NCI-H2196 (cell line): ENCODE data around the gene MAP3K4.
A peak's percentile ranks its signal among the peaks of the same experiment; 100 is the strongest.
"Not testable (repeated sequence)": the region's sequence is repeated elsewhere in the genome, so short reads cannot be mapped to it uniquely, and the experiment has no call there.

Experiments used
- DNase-seq: peaks from one replicate; lab custom pipeline; 2025; ENCODE audit not compliant: unreplicated experiment; lab: John Stamatoyannopoulos, UW

The MAP3K4 gene

DNA sequence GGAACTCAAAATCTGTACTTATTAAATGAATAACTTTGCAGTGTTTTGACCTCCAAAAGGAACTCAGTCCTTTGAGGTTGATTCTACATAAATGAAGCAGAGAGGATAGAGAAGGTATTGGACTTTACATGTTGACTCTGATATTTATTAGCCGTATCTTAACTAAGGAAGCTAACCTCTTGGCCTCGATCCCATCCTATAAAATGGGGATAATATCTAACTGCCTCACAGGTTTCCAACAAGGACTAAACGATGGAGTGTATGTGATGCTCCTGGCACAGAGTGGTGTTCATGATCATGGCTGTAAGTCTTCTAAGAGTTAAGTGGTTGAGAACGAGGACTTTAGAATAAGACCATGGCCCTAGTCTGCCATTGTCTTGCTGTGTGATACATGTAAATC is 24.2 kb upstream of the MAP3K4 start:
- no peak for DNase-seq

DNA sequence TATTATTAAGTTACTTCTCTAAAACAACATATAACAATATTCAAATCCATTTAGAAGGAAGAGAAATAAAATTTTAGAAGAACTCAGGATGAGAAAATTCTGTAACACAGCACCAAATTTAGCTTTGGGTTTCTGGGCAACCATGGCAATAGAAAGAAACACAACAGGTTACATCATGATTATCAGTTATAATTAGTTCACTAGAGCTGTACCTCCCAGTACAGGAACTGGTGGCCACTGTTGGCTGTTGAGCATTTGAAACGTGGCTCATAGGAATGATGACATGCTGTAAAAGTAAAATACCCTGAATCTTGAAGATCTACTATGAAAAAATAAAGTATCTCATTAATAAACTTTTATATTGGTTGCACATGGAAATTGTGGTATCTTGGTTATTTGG is 23.7 kb upstream of the MAP3K4 start:
- no peak for DNase-seq

DNA sequence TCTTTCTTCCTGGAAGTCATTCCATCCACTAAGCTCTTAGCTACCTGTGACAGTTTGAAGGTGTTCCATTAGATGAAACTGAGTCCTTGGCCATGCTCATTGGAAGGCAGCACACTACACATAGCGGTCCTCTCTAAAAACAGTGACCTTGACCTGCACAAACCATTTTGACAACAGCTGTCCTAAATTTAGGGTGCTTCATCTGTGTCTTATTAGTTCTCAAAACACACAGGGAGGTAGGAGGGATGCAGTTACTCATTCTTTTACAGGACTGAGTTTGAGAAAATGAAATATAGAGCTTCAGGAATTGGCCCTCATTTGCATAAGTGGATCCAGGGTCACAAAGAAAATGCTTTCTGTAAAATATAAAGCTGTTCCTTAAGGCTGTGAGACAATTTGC is 20.4 kb upstream of the MAP3K4 start:
- DNase-seq = no peak

DNA sequence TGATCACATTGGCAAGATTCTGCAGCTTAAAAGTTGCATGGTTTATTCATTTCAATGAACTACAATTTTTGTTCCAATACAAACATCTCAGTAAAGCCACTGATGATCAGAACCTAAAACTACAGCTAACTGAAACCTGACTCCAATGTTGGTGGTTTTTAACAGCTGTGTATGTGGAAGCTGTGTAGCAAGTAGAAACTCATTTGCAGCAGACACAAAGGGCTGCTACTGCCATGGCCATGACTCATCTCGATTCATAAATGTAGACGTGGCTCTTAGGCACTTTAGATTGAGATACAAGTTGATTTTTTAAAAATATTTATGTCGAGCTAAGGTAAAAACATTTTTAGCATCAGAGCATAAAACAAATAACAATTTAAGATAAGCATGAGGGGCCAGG is 19.5 kb upstream of the MAP3K4 start:
- DNase-seq = peak; percentile 1

DNA sequence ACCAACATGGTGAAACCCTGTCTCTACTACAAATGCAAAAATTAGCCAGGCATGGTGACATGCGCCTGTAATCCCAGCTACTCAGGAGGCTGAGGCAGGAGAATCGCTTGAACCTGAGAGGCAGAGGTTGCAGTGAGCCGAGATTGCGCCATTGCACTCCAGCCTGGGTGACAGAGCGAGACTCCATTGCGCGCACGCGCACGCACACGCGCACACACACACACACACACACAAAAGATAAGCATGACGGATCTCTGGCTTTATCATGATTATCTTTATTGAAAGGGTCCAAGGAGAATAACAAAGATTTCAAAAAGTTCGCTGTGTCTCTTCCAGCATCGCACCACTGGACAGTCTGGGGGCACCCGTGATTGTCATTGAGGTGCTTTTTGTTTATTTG is 19.0 kb upstream of the MAP3K4 start:
- DNase-seq = not testable (repeated sequence)

DNA sequence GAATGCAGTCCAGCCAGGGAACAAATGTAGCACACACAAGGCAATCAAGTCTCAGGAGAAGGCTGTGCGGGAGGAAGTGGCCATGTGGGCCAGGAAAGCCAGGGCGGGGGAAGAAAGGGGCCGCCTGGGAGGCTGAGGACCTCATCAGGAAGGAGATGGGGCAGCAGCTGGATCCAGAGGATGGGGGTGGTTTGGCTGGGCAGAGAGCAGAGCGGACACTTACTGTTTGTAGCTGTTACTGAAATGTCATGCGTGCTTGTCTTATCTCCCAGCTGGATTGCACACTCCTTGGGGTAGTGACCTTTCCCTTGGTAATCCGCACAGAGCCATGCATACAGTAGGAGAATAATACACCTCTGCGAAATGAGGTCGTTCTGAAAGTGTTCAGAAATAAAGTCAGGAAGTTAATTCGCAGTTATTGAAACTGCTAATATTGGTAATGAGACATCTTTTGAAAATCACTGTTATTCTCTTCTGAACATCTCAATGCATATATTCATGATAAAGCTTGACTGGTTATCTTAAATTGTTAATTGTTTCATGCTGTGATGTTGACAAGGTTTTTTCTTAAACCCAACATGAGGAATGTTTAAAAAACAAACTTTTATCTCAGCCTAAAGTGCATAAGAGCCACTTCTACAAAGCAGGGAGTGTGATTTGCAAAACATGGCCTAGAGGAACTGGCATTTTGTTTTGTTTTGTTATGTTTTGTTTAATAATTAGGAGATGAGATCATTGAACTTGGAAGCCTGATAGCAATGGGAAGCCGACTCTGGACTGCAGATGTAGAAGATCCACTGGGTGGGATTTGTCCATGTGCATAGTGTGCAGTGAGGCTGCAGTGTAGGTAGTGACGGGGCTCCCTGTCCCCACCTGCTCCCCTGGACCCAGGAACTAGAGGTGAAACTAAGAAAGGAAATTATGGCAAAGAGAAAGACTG is 18.0 kb upstream of the MAP3K4 start:
- DNase-seq = no peak

DNA sequence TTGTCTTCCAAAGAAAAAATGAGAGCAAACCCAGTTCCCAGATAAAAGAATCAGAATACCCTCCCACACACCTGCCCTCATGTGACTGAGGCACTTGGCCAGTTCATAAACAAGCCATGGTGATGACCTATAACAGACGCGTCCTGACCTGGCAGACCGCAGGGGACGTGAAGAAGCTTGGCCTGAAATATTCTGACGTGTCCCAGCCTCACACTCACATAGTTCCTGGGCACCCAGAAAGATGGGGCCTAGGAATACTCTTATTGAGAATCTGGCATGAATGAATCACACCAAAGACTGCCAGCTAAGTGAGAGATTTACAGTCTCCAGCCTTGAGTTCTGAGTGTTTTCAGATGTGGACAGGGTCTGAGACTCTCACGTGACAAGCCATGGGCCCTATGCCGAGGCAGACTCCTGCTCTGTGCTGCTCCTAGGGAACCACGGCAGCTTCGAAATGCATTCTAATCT is 17.2 kb upstream of the MAP3K4 start:
- no peak for DNase-seq

DNA sequence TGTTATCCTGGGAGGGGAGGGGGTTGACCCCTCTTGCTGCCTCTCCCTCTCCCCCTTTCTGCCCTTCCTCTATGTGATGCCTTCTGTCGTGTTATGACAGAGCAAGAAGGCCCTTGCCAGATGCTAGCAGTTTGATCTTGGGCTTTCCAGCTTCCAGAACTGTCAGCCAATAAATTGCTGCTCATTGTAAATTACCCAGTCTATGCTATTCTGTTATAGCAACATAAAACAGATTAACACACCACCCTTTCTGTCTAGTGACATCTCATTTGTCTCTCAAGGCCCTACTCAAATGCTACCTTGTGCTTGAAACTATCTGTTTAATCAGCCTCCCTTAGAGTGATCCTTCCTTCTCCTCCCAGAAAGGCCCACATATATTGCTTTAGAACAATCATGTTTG is 16.4 kb upstream of the MAP3K4 start:
- no peak for DNase-seq

DNA sequence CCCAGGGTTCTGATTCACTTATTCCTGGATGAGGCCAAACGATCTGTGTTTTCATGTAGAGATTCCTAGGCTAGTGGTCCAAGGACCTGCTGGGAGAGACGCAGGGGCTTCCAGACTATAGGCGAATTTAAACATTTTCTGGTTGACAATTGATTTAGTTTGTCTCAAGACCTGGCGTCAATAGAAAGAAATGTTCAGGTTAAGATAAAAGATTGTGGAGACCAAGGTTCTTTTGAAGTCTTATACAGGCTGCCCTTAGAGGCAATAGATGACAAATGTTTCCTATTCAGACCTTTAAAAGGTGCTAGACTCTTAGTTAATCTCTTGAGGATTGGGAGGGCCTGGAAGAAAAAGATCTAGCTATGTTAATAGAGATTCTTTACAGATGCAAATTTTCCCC is 15.6 kb upstream of the MAP3K4 start:
- DNase-seq = not testable (repeated sequence)

DNA sequence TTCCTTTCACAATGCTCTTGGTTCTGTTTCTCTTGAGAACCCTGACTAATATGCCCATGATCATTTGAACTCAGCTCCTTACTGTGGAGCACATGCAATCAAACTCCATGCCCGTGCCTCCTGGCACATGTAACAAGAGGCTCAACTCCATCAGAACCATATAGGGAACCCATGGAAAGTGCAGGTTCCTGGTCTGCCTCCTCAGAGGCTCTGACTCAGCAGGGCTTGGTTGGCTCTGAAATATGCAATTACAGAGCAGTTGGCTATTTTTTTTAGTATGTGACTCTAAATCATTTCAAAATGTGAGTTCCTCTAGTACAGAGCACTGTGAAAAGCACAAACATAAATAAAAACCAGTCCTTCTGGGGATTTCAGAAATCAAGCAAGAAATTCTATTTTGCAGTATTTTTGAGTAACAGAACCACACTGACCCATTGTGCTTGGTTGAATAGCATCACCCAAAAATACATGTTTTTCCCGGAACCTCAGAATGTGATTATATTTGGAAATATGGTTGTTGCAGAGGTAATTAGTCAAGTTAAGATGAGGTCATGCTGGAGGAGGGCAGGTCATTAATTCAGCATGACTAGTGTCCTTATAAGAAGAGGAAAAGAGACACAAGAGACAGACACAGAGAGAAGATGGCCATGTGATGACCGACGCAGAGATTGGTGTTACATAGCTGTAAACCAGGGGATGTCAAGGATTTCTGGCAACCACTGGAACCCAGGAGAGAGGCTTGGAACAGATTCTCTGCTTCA is 13.2 kb upstream of the MAP3K4 start:
- no peak for DNase-seq

DNA sequence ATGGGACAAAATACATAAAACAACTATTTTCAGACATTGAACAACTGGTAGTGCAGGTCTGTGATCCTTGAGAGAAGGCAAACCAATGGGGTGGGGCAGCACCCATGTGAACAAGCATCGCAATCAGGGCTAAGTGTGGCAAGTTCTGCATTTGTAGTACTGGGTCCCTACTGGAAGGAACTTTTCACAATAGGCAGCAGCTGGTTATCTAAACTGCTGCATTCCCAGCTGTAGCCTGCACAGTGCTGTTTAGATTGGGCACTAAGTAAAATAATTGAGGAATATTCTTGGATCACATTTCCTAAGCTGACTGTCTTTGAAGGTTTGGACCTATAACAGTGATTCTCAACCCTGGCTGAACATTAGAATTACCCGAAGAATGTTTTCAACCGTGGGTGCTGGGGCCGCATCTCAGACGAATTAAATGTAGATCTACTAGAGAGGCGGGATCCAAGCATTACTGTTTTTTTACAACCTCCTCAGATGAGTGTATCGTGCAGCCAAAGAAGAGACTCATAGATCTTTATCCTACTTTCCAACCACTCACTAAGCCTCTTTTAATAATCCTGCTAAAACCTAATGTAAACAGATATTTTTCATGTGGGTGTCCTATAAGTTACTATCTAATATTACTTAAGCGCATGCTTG is 12.4 kb upstream of the MAP3K4 start:
- no peak for DNase-seq

DNA sequence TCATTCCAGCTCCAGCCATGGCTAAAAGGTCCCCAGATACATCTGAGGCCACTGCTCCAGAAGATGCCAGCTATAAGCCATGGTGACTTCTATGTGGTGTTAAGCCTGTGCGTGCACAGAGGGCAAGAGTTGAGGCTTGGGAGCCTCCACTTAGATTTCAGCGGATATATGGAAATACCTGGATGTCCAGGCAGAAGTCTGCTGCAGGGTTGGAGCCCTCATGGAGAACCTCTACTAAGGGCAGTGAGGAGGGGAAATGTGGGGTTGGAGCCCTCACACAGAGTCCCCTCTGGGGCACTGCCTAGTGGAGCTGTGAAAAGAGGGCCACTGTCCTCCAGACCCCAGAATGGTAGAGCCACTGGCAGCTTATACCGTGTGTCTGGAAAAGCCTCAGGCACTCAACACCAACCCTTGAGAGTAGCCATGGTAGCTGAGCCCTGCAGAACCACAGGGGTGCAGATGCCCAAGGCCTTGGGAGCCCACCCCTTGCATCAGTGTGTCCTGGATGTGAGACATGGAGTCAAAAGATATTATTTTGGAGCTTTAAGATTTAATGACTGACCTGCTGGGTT is 8.1 kb upstream of the MAP3K4 start:
- DNase-seq = not testable (repeated sequence)

DNA sequence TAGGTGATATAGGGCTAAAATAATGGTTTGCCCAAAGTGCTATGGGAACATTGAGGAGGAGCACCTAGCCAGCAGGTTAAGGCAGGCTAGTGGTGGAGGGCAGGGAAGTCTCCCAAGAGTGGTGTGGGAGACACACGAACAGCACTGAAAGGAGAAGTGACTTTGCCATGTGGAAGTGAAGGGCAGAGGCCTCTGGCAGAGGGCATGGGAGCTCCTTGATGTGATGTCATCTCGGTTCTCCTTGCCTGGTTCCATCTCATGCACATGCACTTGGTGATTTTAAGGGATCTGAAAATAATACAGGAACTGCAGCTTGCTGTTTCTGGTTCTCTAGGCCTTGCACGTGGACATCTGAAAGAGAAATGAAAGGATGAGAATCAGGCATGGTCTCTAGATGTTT is 4.7 kb upstream of the MAP3K4 start:
- no peak for DNase-seq

DNA sequence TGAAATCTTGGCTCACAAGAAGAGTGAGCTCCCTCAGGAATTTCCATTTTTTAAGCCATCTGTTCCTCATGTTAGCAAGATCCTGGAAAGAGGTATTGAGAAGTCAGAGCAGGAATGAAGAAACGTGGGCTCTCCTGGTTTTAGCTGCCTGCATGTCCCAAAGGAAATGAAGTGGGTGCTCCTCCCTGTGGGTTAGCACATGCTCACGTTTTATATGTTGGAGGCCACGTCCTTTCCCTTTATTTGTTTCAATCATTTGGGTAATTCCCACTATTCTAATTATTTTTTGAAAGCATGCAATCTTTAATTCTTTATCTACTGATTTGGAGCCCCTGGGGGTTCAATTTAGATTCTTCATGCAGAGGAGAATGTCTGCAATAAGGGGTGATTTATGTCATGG is 4.3 kb upstream of the MAP3K4 start:
- no peak for DNase-seq

DNA sequence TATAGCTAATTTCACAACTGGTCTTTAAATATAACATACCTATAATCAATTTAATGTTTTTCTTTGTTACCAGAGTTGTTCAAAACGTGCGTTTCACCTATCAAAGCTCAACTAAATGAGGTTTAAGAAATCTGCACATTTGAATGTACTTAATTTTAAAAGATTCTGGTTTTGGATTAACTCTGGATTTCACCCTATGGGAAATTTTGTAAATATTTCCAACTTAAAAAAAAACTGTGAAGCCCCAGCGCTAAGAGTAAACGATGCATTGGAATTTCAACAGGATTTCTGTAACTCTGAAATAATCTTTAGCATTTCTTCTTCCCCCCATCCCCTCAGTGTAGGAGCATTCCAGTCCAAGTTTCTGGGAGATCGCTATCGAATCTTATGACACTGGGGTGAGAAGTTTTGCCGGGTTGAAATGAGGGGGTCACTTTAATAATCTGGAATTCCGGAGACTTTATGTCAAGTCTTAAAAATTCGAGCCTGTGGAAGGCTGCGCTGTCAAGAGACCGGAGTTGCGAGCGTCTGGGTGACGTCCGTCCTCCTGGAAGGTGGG is 643 bp upstream of the MAP3K4 start:
- DNase-seq = no peak

DNA sequence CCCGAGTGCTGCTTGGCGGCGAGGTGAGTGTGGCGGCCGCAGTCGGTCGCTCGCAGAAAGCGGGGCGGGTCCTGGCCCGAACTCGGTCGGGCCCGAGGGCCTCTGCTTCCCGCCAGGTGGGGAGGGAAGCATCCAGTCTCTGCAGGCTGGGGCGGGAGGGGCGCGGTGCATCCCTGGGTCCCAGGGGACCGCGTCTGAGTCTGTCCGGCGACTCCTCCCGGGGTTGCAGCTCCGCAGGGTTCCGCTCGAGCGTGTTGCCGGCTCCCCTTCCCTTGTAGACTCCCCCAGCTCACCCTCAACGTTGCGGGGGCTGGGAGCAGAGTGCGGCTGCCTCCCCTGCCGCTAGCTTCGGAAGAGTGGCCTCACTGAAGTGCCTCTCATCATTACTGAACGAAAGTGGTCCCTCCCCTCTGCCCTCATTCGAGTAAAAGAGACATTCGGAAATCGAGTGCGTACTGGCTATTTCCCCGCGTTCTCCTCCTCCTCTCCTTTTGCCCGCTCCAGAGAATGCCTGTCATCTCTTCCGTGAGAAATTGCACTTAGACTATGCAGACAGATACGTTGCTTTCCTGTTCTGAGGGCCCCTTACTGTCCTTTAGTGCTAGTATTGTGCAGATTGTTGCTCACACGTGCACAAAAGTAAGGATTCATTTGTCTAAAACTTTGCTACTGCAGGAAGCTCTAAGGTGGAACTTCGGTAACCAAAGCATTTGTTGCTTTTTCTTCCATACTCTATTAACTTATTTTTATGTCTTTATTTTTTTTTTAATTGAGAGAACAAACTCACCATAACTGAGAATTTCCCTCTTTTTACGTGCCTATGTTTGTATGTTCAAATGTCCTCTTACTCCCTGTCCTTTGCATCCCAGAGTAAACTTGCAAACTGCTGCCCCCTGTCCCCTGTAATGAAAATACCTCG is 751 bp downstream of the MAP3K4 start:
- no peak for DNase-seq

DNA sequence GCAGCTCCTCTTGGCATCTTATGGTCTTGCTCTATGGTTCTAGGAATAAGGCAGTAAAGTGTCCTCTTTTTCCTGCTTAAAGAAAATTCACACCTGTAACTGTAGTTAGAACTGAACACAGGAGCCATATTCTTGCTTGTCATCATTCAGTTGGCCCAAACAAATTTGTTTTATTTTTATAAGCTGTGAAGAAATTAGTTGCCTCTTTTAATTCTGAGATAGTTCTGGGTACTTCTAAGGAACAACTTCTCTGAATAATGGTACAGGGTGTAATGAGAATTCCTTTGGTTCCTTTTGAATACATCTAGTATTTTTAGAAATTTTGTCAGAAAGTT is 1.4 kb downstream of the MAP3K4 start:
- no peak for DNase-seq

DNA sequence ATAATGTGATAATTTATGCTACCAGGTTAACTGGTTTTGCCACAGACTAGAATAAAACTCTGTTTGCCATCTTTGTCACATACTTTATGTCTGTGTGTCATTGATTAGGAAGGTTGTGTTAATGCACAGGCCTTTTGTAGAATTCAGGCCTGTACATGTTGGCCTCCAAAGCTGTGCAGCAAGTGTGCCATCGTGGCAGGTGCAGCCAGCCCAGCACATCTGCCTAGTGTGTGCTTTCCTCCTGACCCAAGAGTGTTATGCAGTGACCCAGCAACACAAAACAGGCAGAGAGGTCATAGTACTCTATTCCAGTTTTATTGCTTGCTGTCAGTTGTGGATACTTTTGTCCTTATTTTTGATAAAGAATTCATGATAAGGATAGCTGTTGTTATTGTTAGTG is 3.7 kb downstream of the MAP3K4 start:
- DNase-seq = no peak

DNA sequence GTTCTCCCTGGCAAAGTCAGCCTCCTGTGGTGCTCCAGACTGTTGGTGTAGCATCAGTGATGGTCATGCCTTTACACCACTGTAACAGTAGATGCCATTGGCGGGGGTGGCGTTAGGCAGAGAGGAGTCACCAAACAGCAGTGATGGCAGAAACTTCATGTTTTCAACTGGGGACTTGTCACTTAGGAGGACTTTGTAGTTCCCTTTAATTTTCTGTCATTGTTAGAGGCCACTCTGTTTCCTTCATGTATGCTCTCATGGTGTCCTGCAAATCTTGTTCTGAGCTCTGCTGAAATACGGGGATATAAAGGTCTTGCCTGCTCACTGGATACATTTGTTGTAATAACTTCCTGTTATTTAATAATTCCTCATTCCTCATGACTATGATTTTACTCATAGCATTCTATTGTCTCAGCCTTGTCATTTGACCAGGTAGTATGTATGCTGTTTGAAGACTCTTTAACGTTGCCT is 4.6 kb downstream of the MAP3K4 start:
- DNase-seq = no peak

DNA sequence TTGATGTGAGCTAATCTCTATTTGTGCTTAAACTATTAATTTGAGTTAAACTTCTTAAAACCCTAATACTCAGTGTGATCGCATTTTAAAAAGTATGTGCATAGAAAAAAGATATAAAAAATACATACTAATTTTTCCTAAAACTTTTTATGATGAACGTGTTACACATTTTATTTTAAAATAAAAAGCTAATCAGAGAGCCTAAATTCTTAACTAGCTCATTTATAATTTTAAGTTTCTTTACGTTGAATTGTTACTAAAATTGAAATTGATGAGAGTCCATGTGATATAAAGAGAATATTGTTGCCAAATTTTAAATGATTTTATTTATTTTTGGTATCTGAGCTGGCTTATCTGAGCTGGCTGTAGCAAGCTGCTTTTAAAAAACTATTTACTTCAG is 6.6 kb downstream of the MAP3K4 start:
- DNase-seq = no peak
